PC-9 (cell line): Measurements from ENCODE around the gene BCAP29. TPM values are rescaled to one million over a fixed set of nuclear protein-coding genes. Genes with fewer than 3 reads are reported as not detected.

Experiments
- BruUV-seq: library from RNA; stranded (reverse); fragments of 400-500 nt; replicated peaks from 2 replicates; lab custom pipeline; 2021; lab: Mats Ljungman, UMichigan
- CTCF ChIA-PET: fragments of 300-600 bp; sonication (Branson Sonifier 250); formaldehyde crosslinking; loops from one replicate; lab custom pipeline; 2022; ENCODE audit warnings: antibody characterized with exemption; lab: Charles Lee
- POLR2A ChIA-PET: fragments of 300-600 bp; sonication (Branson Sonifier 250); formaldehyde crosslinking; loops from one replicate; lab custom pipeline; 2022; ENCODE audit warnings: antibody characterized with exemption; ENCODE audit not compliant: unreplicated experiment; lab: Charles Lee
- DNase-seq, 2 experiments: peaks; one replicate each; pipeline versions ENCODE4 v3.0.0 to v3.0.0-alpha.2; 2015 to 2022; ENCODE audit warnings: mixed read lengths in 1 of 2
- H2AFZ ChIP-seq: fragments of 200-600 bp; sonication (generic); 2 replicates; pipeline ENCODE4 v1.8.1; 2017; ENCODE audit warnings: antibody characterized with exemption
- H3F3A ChIP-seq: fragments of 200-600 bp; sonication (generic); 2 replicates; pipeline ENCODE4 v1.8.1; 2017; ENCODE audit warnings: antibody characterized with exemption, mild to moderate bottlenecking, low read depth; ENCODE audit not compliant: insufficient read depth
- H3K27ac ChIP-seq: fragments of 200-600 bp; sonication (generic); 2 replicates; pipeline ENCODE4 v1.6.1; 2016; ENCODE audit warnings: mixed run types
- H3K27me3 ChIP-seq: fragments of 200-600 bp; sonication (generic); 2 replicates; pipeline ENCODE4 v1.6.1; 2016; ENCODE audit warnings: low read depth, mixed run types; ENCODE audit not compliant: insufficient read depth
- H3K36me3 ChIP-seq: fragments of 200-600 bp; sonication (generic); 2 replicates; pipeline ENCODE4 v1.6.1; 2016; ENCODE audit warnings: low read depth, mixed run types
- H3K4me1 ChIP-seq: fragments of 200-600 bp; sonication (generic); replicated peaks from 2 replicates; pipeline ENCODE4 v1.6.1; 2016; ENCODE audit warnings: mixed run types; ENCODE audit not compliant: insufficient read depth
- H3K4me2 ChIP-seq: fragments of 200-600 bp; sonication (generic); 2 replicates; pipeline ENCODE4 v1.6.1; 2017; ENCODE audit warnings: mixed run types
- H3K4me3 ChIP-seq: fragments of 200-600 bp; sonication (generic); 2 replicates; pipeline ENCODE4 v1.6.1; 2016; ENCODE audit warnings: mixed run types
- H3K79me2 ChIP-seq: fragments of 200-600 bp; sonication (generic); 2 replicates; pipeline ENCODE4 v1.6.1; 2017; ENCODE audit warnings: low read depth, mixed run types
- H3K9me2 ChIP-seq: fragments of 200-600 bp; sonication (generic); 2 replicates; pipeline ENCODE4 v1.8.1; 2017; ENCODE audit warnings: mild to moderate bottlenecking; ENCODE audit not compliant: insufficient read depth
- H3K9me3 ChIP-seq: fragments of 200-600 bp; sonication (generic); 2 replicates; pipeline ENCODE4 v1.8.1; 2016; ENCODE audit warnings: low read depth; ENCODE audit not compliant: insufficient read depth
- H4K20me1 ChIP-seq: fragments of 200-600 bp; sonication (generic); 2 replicates; pipeline ENCODE4 v1.8.1; 2017; ENCODE audit not compliant: insufficient read depth
- EZH2 ChIP-seq: fragments of 200-600 bp; sonication (generic); IDR thresholded peaks from 2 replicates; pipeline ENCODE4 v1.8.0; 2017; ENCODE audit warnings: antibody characterized with exemption, low read depth
- intact Hi-C: fragments of 100-400 bp; cut with micrococcal nuclease; formaldehyde crosslinking; loops from one replicate; pipeline ENCODE4 v1.10.0; 2022; ENCODE audit not compliant: unreplicated experiment
- total RNA-seq: library from RNA; stranded (reverse); gene quantifications from 2 replicates; pipeline ENCODE4 v1.2.3, GENCODE V29; 2021
- TF ChIP-seq, protein P1 (sequence below): fragments of 200-600 bp; sonication (generic); conservative IDR thresholded peaks from 2 replicates; pipeline ENCODE4 v1.6.1; 2017; ENCODE audit warnings: mixed run types, antibody characterized with exemption, mild to moderate bottlenecking, moderate library complexity

Gene BCAP29
- total RNA-seq, 1 experiment from 2014 or later = 58.3 TPM

DNA sequence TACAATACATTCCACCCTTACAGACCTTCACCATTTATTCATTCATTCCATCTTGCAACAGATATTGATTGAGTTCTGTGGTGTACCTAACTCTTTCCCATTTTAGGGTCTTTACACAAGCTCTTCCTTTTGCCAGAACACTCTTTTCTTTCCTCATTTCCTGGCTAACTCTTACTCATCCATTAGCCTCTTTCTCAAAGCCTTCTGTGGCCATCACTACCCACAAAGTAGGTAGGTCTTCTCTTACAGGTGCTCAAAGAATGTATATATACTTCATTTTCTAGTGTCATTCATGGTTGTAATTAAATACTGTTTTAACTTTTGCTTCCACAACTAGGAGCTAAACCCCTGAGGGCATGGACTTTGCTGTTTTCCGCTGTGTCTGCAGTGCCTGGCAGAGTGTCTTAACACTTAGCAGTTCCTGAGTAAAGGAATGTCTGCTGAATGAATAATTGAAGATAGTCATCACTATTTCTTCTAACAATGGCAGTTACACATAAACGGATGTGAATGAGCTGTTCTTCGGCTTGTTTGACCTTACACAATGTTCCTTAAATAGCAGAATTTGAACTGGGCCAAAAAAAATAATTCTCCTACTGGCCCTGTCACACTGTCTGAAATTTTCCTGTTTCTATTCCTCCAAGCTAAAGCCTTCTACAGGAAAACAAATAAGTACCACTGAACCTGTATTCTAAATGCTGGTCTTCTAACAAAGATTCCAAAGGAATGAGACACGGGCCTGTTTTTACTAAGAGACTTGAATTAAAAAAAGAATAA, 15.1 kb downstream of the BCAP29 start:
- H3K36me3 ChIP-seq = peaks cover 21% of the 10 kb centered on the region
- no peaks in the 10 kb centered on the region for H3K79me2 ChIP-seq
- peaks cover 39% of the 10 kb centered on the region for H3K4me1 ChIP-seq
- no peaks in the 10 kb centered on the region for H4K20me1 ChIP-seq
- H3K27ac ChIP-seq = peak overlapping the region; percentile 84
- ChIA-PET CTCF (interaction anchor here (1.2 to 1.4 kb wide), 2 partner anchors 14 to 94 kb away, joined by 3 to 8 read pairs; no protein-coding TSS in a partner anchor), POLR2A (interaction anchor here (0.5 to 0.7 kb wide), 5 partner anchors 14 to 354 kb away, joined by 4 to 10 read pairs (median 7); no protein-coding TSS in a partner anchor)
- no peaks in the 10 kb centered on the region for H3K27me3 ChIP-seq
- H3K9me3 ChIP-seq = no peaks in the 10 kb centered on the region; the same call in 1 of the 2 replicates
- TF ChIP-seq EZH2 = no peak
- TF ChIP-seq, protein P1, sequence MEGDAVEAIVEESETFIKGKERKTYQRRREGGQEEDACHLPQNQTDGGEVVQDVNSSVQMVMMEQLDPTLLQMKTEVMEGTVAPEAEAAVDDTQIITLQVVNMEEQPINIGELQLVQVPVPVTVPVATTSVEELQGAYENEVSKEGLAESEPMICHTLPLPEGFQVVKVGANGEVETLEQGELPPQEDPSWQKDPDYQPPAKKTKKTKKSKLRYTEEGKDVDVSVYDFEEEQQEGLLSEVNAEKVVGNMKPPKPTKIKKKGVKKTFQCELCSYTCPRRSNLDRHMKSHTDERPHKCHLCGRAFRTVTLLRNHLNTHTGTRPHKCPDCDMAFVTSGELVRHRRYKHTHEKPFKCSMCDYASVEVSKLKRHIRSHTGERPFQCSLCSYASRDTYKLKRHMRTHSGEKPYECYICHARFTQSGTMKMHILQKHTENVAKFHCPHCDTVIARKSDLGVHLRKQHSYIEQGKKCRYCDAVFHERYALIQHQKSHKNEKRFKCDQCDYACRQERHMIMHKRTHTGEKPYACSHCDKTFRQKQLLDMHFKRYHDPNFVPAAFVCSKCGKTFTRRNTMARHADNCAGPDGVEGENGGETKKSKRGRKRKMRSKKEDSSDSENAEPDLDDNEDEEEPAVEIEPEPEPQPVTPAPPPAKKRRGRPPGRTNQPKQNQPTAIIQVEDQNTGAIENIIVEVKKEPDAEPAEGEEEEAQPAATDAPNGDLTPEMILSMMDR = no peak
- no TSS peak for BruUV-seq
- H3K9me2 ChIP-seq = no peaks in the 10 kb centered on the region
- intact Hi-C loops = loop anchor here (1.0 to 2.0 kb wide), 4 partner anchors 14 to 31 kb away; partner anchors contain the start of gene BCAP29
- H3K4me3 ChIP-seq = no peak overlapping the region
- peaks cover 36% of the 10 kb centered on the region for H3F3A ChIP-seq
- H3K4me2 ChIP-seq = peak overlapping the region; percentile 32
- DNase-seq = peak; percentile 73 to 97
- H2AFZ ChIP-seq = no peak overlapping the region

DNA sequence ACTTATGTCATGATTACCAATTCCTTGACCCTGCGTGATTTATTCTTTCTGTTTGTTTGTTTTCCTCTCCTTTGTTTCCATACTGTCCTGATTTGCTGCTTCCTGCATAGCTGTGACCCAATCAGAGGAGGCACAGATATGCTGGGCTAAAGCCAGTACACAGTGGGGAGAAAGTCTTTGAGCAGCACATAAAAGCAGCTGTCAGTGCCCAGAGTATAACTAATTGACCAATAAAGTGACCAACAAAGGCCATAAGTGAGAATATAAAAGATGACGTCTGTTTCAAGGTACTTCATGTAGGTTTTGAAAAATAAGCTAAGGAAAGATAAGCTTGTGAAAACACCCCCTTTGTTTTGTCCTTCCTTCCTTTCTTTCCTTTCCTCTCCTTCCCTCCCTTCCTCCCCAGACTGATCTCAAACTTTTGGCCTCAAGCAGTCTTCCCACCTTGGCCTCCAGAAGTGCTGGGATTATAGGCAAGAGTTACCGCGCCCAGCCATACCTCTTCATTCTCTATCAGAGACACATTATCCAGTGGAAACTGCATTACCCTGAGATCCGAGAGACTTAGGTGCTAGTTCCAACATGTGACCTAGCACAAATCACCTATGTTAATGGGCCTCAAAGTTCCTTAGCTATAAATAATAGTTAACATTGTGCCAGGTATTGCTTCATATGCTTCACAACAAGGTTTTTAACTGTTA, 17.0 kb downstream of the BCAP29 start:
- Histone ChIP-seq H3K27me3 (no peaks in the 10 kb centered on the region), H3K4me2 (no peak overlapping the region), H3K4me3 (no peak overlapping the region), H3K79me2 (no peaks in the 10 kb centered on the region), H3K36me3 (peaks cover 20% of the 10 kb centered on the region), H3K9me3 (no peaks in the 10 kb centered on the region; the same call in 1 of the 2 replicates), H3F3A (peaks cover 36% of the 10 kb centered on the region), H2AFZ (no peak overlapping the region), H3K9me2 (no peaks in the 10 kb centered on the region), H4K20me1 (no peaks in the 10 kb centered on the region), H3K4me1 (peaks cover 39% of the 10 kb centered on the region), H3K27ac (peak overlapping the region; percentile 84; the same call in 1 of the 2 replicates)
- intact Hi-C loops = no loop called here
- no TSS peak for BruUV-seq
- ChIA-PET POLR2A (interaction anchor here (0.6 kb wide), 1 partner anchor 284 kb away, joined by 4 read pairs; no protein-coding TSS in a partner anchor), CTCF (no interaction called here)
- no peak for DNase-seq
- no peak for TF ChIP-seq EZH2
- TF ChIP-seq, protein P1 = no peak

DNA sequence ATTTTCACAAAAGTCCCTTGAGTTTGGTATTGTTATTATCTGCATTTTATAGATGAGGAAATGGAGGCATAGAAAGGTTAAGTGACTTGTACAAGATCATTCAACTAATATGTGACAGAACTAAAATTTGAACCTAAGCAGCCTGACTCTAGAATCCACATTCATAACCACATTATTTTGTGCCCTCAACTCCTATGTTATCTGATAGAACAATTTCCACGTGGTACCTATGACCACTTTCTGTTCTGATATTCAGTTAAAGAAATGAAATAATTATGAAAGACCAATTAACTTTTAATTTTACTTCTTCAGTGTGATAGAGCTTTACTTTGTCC, 17.5 kb downstream of the BCAP29 start:
- H3F3A ChIP-seq = peaks cover 36% of the 10 kb centered on the region
- BruUV-seq = no TSS peak
- peaks cover 39% of the 10 kb centered on the region for H3K4me1 ChIP-seq
- no peak for TF ChIP-seq EZH2
- TF ChIP-seq, protein P1 = no peak
- H3K27me3 ChIP-seq = no peaks in the 10 kb centered on the region
- H3K9me2 ChIP-seq = no peaks in the 10 kb centered on the region
- no peak overlapping the region for H3K27ac ChIP-seq
- no peaks in the 10 kb centered on the region; the same call in 1 of the 2 replicates for H3K9me3 ChIP-seq
- peaks cover 15% of the 10 kb centered on the region for H3K36me3 ChIP-seq
- intact Hi-C loops = no loop called here
- no peak overlapping the region for H3K4me2 ChIP-seq
- no peak for DNase-seq
- H2AFZ ChIP-seq = no peak overlapping the region
- CTCF ChIA-PET = interaction anchor here (0.7 kb wide), 1 partner anchor 59 kb away, joined by 3 read pairs; no protein-coding TSS in a partner anchor
- no peaks in the 10 kb centered on the region for H3K79me2 ChIP-seq
- no peak overlapping the region for H3K4me3 ChIP-seq
- POLR2A ChIA-PET = interaction anchor here (0.6 kb wide), 1 partner anchor 284 kb away, joined by 4 read pairs; no protein-coding TSS in a partner anchor
- H4K20me1 ChIP-seq = no peaks in the 10 kb centered on the region
